ENCODE results near the gene GNG2. TPM values are rescaled to one million over a fixed set of nuclear protein-coding genes. Genes with fewer than 3 reads are reported as not detected.

Gene GNG2
- total RNA-seq, 4 donors from 2014 or later: 3.9 to 10.7 (median 7.3) TPM

DNA sequence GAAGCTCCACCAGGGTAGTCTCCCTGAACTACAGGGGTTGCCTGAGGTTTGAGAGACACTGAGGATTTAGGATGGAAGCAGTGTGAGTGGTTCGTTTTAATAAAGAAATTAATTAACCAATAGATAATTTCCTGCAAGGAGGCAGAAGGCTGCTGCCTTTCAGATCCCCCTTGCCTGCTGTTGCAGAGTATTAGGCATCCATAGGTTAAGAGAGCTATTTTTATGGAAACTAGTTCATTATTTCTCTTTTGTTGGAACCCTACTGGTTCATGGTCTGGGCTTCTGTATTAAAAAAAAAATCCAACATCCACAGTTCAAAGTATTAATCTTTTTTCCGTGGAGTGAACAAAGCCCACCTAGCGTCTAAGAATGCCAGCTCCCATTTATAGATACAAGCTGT is 78.4 kb downstream of the GNG2 start:
- Histone ChIP-seq H3K27me3 (no peaks in the 10 kb centered on the region), H3K9me3 (no peaks in the 10 kb centered on the region), H3K27ac (no peak overlapping the region), H3K36me3 (no peaks in the 10 kb centered on the region), H3K4me3 (replicated peaks in 1 of 3) (no peak overlapping the region), H3K4me1 (no peaks in the 10 kb centered on the region)
- TF ChIP-seq POLR2A (IDR thresholded peaks at IDR 0.05): no peak
- TF ChIP-seq, protein P1, sequence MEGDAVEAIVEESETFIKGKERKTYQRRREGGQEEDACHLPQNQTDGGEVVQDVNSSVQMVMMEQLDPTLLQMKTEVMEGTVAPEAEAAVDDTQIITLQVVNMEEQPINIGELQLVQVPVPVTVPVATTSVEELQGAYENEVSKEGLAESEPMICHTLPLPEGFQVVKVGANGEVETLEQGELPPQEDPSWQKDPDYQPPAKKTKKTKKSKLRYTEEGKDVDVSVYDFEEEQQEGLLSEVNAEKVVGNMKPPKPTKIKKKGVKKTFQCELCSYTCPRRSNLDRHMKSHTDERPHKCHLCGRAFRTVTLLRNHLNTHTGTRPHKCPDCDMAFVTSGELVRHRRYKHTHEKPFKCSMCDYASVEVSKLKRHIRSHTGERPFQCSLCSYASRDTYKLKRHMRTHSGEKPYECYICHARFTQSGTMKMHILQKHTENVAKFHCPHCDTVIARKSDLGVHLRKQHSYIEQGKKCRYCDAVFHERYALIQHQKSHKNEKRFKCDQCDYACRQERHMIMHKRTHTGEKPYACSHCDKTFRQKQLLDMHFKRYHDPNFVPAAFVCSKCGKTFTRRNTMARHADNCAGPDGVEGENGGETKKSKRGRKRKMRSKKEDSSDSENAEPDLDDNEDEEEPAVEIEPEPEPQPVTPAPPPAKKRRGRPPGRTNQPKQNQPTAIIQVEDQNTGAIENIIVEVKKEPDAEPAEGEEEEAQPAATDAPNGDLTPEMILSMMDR (IDR thresholded peaks at IDR 0.05): no peak
- no peak for DNase-seq
- intact Hi-C loops (cut with DNase I): no loop called here
- WGBS, 2 donors: 80 to 88% methylated on average over 3 of the region's 3 CpGs

- 79 to 85% methylated on average over 6 of the region's 6 CpGs for WGBS, 2 donors
- intact Hi-C loops (cut with DNase I): no loop called here
- Histone ChIP-seq H3K27ac (no peak overlapping the region), H3K36me3 (no peaks in the 10 kb centered on the region), H3K4me3 (replicated peaks in 1 of 3) (no peak overlapping the region), H3K9me3 (no peaks in the 10 kb centered on the region), H3K4me1 (no peaks in the 10 kb centered on the region), H3K27me3 (no peaks in the 10 kb centered on the region)
- TF ChIP-seq, protein P1 (IDR thresholded peaks at IDR 0.05): no peak
- TF ChIP-seq POLR2A (IDR thresholded peaks at IDR 0.05): no peak
- no peak for DNase-seq
Observed at GRCh38 chr14:51939226-51939625, 78.8 kb downstream of the GNG2 start.

GRCh38 chr14:51939755-51940301 is 79.4 kb downstream of the GNG2 start:
- H3K36me3 ChIP-seq: no peaks in the 10 kb centered on the region
- H3K27ac ChIP-seq: no peak overlapping the region
- intact Hi-C loops (cut with DNase I): no loop called here
- H3K4me1 ChIP-seq: no peaks in the 10 kb centered on the region
- no peaks in the 10 kb centered on the region for H3K27me3 ChIP-seq
- 83 to 85% methylated on average over 10 of the region's 10 CpGs for WGBS, 2 donors
- DNase-seq: no peak
- no peaks in the 10 kb centered on the region for H3K9me3 ChIP-seq
- no peak overlapping the region for H3K4me3 ChIP-seq (replicated peaks in 1 of 3)
- no peak for TF ChIP-seq POLR2A (IDR thresholded peaks at IDR 0.05)
- TF ChIP-seq, protein P1 (IDR thresholded peaks at IDR 0.05): no peak

GRCh38 chr14:51942971-51943370 is 82.6 kb downstream of the GNG2 start:
- intact Hi-C loops (cut with DNase I): no loop called here
- no peaks in the 10 kb centered on the region for H3K4me1 ChIP-seq
- H3K4me3 ChIP-seq (replicated peaks in 1 of 3): no peak overlapping the region
- H3K27ac ChIP-seq: no peak overlapping the region
- TF ChIP-seq POLR2A (IDR thresholded peaks at IDR 0.05): no peak
- TF ChIP-seq, protein P1 (IDR thresholded peaks at IDR 0.05): no peak
- no peaks in the 10 kb centered on the region for H3K9me3 ChIP-seq
- 90 to 95% methylated on average over 2 of the region's 2 CpGs for WGBS, 2 donors
- no peaks in the 10 kb centered on the region for H3K36me3 ChIP-seq
- no peak for DNase-seq
- H3K27me3 ChIP-seq: no peaks in the 10 kb centered on the region

DNA sequence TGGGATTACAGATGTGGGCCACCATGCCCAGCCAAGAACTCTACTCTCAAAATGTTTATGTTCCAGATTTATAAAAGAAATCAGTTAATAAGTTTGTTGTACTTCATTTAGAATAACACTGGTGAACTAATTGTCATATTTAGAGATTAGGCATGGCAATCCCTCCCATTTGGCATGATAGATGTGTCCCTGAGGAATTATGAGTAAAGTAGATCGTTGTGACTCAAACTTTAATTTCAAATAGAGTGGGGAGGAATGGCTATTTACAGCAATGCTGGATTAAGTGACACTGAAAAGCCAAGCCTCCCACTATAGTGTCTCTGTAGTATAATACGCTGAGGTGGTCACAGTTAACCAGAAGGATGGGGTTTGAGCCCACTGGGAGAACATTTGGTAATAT is 89.6 kb downstream of the GNG2 start:
- intact Hi-C loops (cut with DNase I): no loop called here
- TF ChIP-seq, protein P1 (IDR thresholded peaks at IDR 0.05): no peak
- Histone ChIP-seq H3K4me1 (no peaks in the 10 kb centered on the region), H3K36me3 (no peaks in the 10 kb centered on the region), H3K27me3 (no peaks in the 10 kb centered on the region), H3K9me3 (no peaks in the 10 kb centered on the region), H3K4me3 (replicated peaks in 1 of 3) (no peak overlapping the region), H3K27ac (no peak overlapping the region)
- DNase-seq: no peak
- 79 to 84% methylated on average over 2 of the region's 2 CpGs for WGBS, 2 donors

Data from thyroid gland (tissue), 4 donors.